ENCODE data around the gene C19orf25. TPM values are rescaled to one million over a fixed set of nuclear protein-coding genes. Genes with fewer than 3 reads are reported as not detected.

Gene C19orf25
- total RNA-seq, 2 donors from 2014 or later: 40.0 to 51.1 TPM

DNA sequence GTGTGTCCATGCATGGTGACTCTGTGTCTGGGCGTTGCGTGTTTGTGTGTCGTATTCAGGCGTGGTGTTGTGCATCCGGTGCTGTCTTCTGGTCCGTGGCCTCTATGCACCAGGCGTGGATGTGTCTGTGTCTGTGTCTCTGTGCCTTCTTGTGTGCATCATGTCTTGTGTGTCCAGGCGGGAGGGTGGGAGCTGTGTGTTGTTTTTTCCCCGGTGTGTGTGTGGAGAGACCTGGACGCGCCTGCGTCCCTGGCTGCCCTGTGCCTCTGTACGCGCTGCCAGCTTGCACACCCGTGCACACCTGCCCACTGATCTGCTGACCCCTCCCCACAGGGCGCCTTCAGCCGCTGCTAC, 45.9 kb upstream of the C19orf25 start:
- H3K27me3 Mint-ChIP-seq (ENCODE audit: insufficient read depth): peaks cover 64% of the 10 kb centered on the region
- no peak overlapping the region for H3K9ac ChIP-seq (ENCODE audit: extremely low read depth, low read length, poor library complexity, severe bottlenecking)

DNA sequence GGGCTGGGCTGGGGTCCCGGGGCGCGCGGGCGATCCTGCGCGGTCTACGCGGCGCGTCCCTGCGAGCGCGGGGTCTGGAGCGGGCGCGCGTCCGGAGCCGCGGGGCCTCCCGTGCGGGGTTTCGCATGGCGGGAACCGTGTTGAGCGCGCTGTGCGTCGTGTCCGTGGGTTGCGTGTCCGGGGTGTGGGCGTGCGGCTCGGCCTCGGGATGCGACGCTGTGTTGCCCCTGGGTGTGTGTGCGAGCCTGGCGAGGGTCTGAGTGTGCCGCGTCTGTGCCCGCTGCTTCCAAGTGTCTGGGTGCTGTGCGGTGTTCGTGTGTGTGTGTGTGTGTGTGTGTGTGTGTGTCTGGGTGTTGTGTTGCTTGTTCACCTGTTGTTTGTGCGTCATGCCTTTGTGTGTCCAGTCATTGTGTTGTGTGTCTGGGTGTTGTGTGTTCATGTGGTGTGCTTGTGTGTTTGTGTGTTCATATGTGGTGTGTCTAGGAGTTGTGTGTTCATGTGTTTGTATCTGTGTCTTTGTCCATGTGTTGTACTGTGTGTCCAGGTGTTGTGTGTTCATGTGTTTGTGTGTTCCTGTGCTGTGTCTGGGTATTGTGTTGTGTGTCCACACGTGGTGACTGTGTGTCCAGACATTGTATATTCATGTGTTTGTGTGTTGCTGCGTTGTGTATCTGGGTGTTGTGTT, 45.4 kb upstream of the C19orf25 start:
- peaks cover 64% of the 10 kb centered on the region for H3K27me3 Mint-ChIP-seq (ENCODE audit: insufficient read depth)
- no peak for DNase-seq
- no peaks in the 10 kb centered on the region for H3K36me3 Mint-ChIP-seq (ENCODE audit: low read depth)
- peaks cover 3% of the 10 kb centered on the region for H3K4me1 Mint-ChIP-seq
- H3K9me3 ChIP-seq (ENCODE audit: control insufficient read depth, low read length): no peaks in the 10 kb centered on the region
- TF ChIP-seq, protein P1, sequence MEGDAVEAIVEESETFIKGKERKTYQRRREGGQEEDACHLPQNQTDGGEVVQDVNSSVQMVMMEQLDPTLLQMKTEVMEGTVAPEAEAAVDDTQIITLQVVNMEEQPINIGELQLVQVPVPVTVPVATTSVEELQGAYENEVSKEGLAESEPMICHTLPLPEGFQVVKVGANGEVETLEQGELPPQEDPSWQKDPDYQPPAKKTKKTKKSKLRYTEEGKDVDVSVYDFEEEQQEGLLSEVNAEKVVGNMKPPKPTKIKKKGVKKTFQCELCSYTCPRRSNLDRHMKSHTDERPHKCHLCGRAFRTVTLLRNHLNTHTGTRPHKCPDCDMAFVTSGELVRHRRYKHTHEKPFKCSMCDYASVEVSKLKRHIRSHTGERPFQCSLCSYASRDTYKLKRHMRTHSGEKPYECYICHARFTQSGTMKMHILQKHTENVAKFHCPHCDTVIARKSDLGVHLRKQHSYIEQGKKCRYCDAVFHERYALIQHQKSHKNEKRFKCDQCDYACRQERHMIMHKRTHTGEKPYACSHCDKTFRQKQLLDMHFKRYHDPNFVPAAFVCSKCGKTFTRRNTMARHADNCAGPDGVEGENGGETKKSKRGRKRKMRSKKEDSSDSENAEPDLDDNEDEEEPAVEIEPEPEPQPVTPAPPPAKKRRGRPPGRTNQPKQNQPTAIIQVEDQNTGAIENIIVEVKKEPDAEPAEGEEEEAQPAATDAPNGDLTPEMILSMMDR (conservative IDR thresholded peaks at IDR 0.05): no peak
- no peaks in the 10 kb centered on the region for H3K36me3 ChIP-seq (ENCODE audit: control insufficient read depth, insufficient read depth, low read length)
- H3K4me1 ChIP-seq (ENCODE audit: control insufficient read depth, insufficient read depth, low read length): no peaks in the 10 kb centered on the region
- peak overlapping the region; percentile 49 for H3K4me3 Mint-ChIP-seq
- H3K27me3 ChIP-seq (ENCODE audit: control insufficient read depth, insufficient read depth, low read length, poor library complexity, severe bottlenecking): peaks cover 49% of the 10 kb centered on the region
- no peak overlapping the region for H3K27ac Mint-ChIP-seq
- no peak overlapping the region for H3K27ac ChIP-seq (ENCODE audit: low read depth, low read length)
- H3K4me3 ChIP-seq (ENCODE audit: low read length): no peak overlapping the region
- 11 to 21% methylated on average over 11 to 49 of the region's 49 CpGs for WGBS, 2 experiments (ENCODE audit: insufficient coverage in 1 of 2, insufficient read length in 1 of 2)
- H3K9me3 Mint-ChIP-seq: no peaks in the 10 kb centered on the region
- no peak overlapping the region for H3K9ac ChIP-seq (ENCODE audit: extremely low read depth, low read length, poor library complexity, severe bottlenecking)

More for the DNA sequence above, 45.9 kb upstream of the C19orf25 start:
- Histone ChIP-seq H3K27me3 (ENCODE audit: control insufficient read depth, insufficient read depth, low read length, poor library complexity, severe bottlenecking) (peaks cover 49% of the 10 kb centered on the region), H3K4me3 (ENCODE audit: low read length) (no peak overlapping the region), H3K27ac (ENCODE audit: low read depth, low read length) (no peak overlapping the region), H3K4me1 (ENCODE audit: control insufficient read depth, insufficient read depth, low read length) (no peaks in the 10 kb centered on the region), H3K9me3 (ENCODE audit: control insufficient read depth, low read length) (no peaks in the 10 kb centered on the region), H3K36me3 (ENCODE audit: control insufficient read depth, insufficient read depth, low read length) (no peaks in the 10 kb centered on the region)
- no peak for DNase-seq
- TF ChIP-seq, protein P1 (conservative IDR thresholded peaks at IDR 0.05): no peak
- Mint-ChIP-seq H3K4me3 (peak overlapping the region; percentile 49), H3K4me1 (peaks cover 3% of the 10 kb centered on the region), H3K27ac (no peak overlapping the region), H3K36me3 (ENCODE audit: low read depth) (no peaks in the 10 kb centered on the region), H3K9me3 (no peaks in the 10 kb centered on the region)
- 79 to 85% methylated on average over 9 to 17 of the region's 17 CpGs for WGBS, 2 experiments (ENCODE audit: insufficient coverage in 1 of 2, insufficient read length in 1 of 2)

DNA sequence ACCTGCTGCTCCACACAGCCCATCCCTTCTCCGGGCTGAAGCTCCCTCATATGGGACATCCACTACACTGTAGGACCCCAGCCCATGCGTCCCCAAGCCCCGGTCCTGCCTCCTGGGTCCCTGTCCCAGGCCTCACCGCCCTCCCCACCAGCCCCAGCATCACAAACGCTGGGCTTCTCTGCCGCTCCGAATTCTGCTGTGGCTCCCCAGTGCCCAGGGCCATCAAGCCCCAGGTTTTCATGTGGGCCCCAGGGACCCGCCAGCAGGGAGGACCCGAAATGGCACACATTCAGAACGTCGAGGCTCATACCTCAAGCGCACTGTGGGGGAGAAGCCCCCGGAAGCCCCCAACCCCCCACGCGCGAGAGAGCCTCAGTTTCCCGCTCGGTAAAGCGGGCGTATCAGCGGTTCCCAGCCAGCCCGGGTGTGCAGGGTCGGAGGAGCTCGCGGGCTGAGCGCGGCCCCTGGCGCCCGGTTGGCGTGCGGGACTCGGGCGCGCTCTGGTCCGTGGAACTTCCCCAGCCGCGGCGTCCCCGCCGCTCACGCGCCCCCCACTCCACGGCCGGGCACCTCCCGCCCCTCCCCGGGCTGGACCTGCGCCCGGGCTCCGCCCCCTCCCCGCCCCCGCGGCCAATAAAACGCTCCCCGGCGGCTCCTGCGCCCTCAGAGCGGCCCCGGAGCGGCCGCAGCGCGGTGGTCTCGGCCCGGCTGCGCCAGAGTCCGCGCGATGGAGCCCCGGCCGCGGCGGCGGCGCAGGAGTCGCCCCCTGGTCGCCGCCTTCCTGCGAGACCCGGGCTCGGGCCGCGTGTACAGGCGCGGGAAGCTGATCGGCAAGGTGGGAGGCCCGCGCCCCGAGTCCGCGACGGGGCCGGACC, 44.6 kb upstream of the C19orf25 start, which contains the start of gene PLK5:
TSS of gene PLK5 (plus strand) at position 666 of the 875 bp plus-strand sequence. CDS start 2,920 bp downstream, outside the sequence.
- Mint-ChIP-seq H3K4me3 (peak within 1 kb of the TSS; percentile 49), H3K4me1 (peaks cover 3% of the 10 kb centered on the region), H3K9me3 (no peaks in the 10 kb centered on the region), H3K27ac (no peak within 1 kb of the TSS), H3K27me3 (ENCODE audit: insufficient read depth) (peaks cover 68% of the 10 kb centered on the region), H3K36me3 (ENCODE audit: low read depth) (no peaks in the 10 kb centered on the region)
- H3K27ac ChIP-seq (ENCODE audit: low read depth, low read length): no peak within 1 kb of the TSS
- no peaks in the 10 kb centered on the region for H3K36me3 ChIP-seq (ENCODE audit: control insufficient read depth, insufficient read depth, low read length)
- DNase-seq: peak; percentile 73
- H3K9me3 ChIP-seq (ENCODE audit: control insufficient read depth, low read length): no peaks in the 10 kb centered on the region
- TF ChIP-seq, protein P1 (conservative IDR thresholded peaks at IDR 0.05): no peak
- no peak within 1 kb of the TSS for H3K4me3 ChIP-seq (ENCODE audit: low read length)
- H3K4me1 ChIP-seq (ENCODE audit: control insufficient read depth, insufficient read depth, low read length): no peaks in the 10 kb centered on the region
- H3K9ac ChIP-seq (ENCODE audit: extremely low read depth, low read length, poor library complexity, severe bottlenecking): no peak within 1 kb of the TSS
- peaks cover 50% of the 10 kb centered on the region for H3K27me3 ChIP-seq (ENCODE audit: control insufficient read depth, insufficient read depth, low read length, poor library complexity, severe bottlenecking)
- WGBS, 2 experiments (ENCODE audit: insufficient coverage in 1 of 2, insufficient read length in 1 of 2): 11 to 25% methylated on average over 18 to 92 of the region's 92 CpGs

Data from endodermal cell (in vitro differentiated cells).